Measurements from ENCODE around the gene PHLPP1.

DNA sequence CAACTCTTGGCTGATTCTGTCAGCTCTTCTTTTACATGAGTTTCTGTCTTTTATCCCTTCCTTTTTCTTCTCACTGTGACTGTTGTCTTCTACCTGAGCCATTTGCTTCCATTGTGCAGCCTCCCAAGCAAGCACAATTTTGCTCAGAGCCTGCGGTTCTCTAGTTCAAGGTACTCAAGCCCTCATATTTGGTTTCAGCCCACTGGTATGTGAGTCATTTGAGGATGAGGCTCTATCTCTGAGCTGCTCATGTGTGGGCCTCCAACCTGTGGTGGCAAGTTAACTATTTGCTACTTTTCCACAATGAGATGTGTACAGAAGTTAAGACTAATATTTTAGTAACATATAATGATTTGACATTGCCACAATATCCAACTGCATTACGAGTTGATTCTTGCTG is 183.0 kb downstream of the PHLPP1 start:
- TF ChIP-seq, protein P1, sequence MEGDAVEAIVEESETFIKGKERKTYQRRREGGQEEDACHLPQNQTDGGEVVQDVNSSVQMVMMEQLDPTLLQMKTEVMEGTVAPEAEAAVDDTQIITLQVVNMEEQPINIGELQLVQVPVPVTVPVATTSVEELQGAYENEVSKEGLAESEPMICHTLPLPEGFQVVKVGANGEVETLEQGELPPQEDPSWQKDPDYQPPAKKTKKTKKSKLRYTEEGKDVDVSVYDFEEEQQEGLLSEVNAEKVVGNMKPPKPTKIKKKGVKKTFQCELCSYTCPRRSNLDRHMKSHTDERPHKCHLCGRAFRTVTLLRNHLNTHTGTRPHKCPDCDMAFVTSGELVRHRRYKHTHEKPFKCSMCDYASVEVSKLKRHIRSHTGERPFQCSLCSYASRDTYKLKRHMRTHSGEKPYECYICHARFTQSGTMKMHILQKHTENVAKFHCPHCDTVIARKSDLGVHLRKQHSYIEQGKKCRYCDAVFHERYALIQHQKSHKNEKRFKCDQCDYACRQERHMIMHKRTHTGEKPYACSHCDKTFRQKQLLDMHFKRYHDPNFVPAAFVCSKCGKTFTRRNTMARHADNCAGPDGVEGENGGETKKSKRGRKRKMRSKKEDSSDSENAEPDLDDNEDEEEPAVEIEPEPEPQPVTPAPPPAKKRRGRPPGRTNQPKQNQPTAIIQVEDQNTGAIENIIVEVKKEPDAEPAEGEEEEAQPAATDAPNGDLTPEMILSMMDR (IDR thresholded peaks at IDR 0.05), result no peak
- no peak for TF ChIP-seq POLR2A (IDR thresholded peaks at IDR 0.05)
